ENCODE measurements around the gene HYCC2. TPM values are rescaled to one million over a fixed set of nuclear protein-coding genes. Genes with fewer than 3 reads are reported as not detected.

Gene HYCC2
- total and polyA plus RNA-seq, 2 donors (not counting 1 experiment from before 2014, with no cell fraction given), result 3.6 to 30.1 TPM

- Histone ChIP-seq H3K4me1 (ENCODE audit: control insufficient read depth in 2 of 2, insufficient read depth in 2 of 2, low read length in 2 of 2) (peaks cover under 1 to 4% of the 10 kb centered on the region in 2 donors), H3K4me3 (ENCODE audit: control extremely low read depth in 1 of 5, extremely low read depth in 1 of 5, insufficient read depth in 1 of 5, low read depth in 2 of 5, low read length in 4 of 5) (no peak overlapping the region), H2AFZ (ENCODE audit: insufficient read depth, low read depth, low read length, poor library complexity, severe bottlenecking) (no peak overlapping the region), H3K27me3 (replicated peaks in 1 of 4; ENCODE audit: control extremely low read depth in 1 of 4, control insufficient read depth in 3 of 4, insufficient read depth in 4 of 4, low read length in 3 of 4) (no peaks in the 10 kb centered on the region), H3K79me2 (ENCODE audit: control insufficient read depth, insufficient read depth, low read length) (peaks cover 9% of the 10 kb centered on the region), H3K4me2 (replicated peaks; ENCODE audit: low read depth, low read length, poor library complexity, severe bottlenecking) (no peak overlapping the region), H3K9ac (ENCODE audit: low read length) (no peak overlapping the region), H3K9me3 (ENCODE audit: control extremely low read depth in 1 of 3, control insufficient read depth in 2 of 3, insufficient read depth in 1 of 3, low read length in 2 of 3) (no peaks in the 10 kb centered on the region), H3K36me3 (replicated peaks in 1 of 2; ENCODE audit: control extremely low read depth in 1 of 2, control insufficient read depth in 1 of 2, extremely low read depth in 1 of 2, insufficient read depth in 2 of 2, low read length in 1 of 2) (peaks cover 2 to 5% of the 10 kb centered on the region in 2 experiments), H4K20me1 (ENCODE audit: control insufficient read depth, insufficient read depth, low read length, poor library complexity, severe bottlenecking) (no peaks in the 10 kb centered on the region), H3K27ac (ENCODE audit: low read length in 2 of 2) (no peak overlapping the region)
- ATAC-seq (ENCODE audit: low read depth), result no peak
- TF ChIP-seq EZH2 (IDR thresholded peaks at IDR 0.05; ENCODE audit: borderline replicate concordance, insufficient read depth, low read depth, low read length, poor library complexity, severe bottlenecking) (no peak), CTCF (IDR thresholded peaks at IDR 0.05) (no peak)
- H3K27me3 Mint-ChIP-seq, result no peaks in the 10 kb centered on the region
- no peak overlapping the region for H3K27ac Mint-ChIP-seq
- peaks cover 17% of the 10 kb centered on the region for H3K4me1 Mint-ChIP-seq
- CTCF ChIA-PET, result interaction anchor here (1.4 to 1.6 kb wide), 2 partner anchors 9 to 21 kb away, joined by 3 to 4 read pairs; no protein-coding TSS in a partner anchor
- POLR2A ChIA-PET, result interaction anchor here (0.6 kb wide), 1 partner anchor 46 kb away, joined by 4 read pairs; no protein-coding TSS in a partner anchor
- H3K9me3 Mint-ChIP-seq (ENCODE audit: insufficient read depth), result no peaks in the 10 kb centered on the region
- H3K4me3 Mint-ChIP-seq, result no peak overlapping the region
- intact Hi-C loops (cut with micrococcal nuclease), result no loop called here
- no peak for DNase-seq
- WGBS (ENCODE audit: insufficient coverage), result 100% methylated on average over 2 of the region's 4 CpGs
Observed at GRCh38 chr2:201109186-201109585, 37.7 kb upstream of the HYCC2 start.

- Histone ChIP-seq H3K4me2 (replicated peaks; ENCODE audit: low read depth, low read length, poor library complexity, severe bottlenecking) (no peak overlapping the region), H3K4me3 (ENCODE audit: control extremely low read depth in 1 of 5, extremely low read depth in 1 of 5, insufficient read depth in 1 of 5, low read depth in 2 of 5, low read length in 4 of 5) (no peak overlapping the region), H4K20me1 (ENCODE audit: control insufficient read depth, insufficient read depth, low read length, poor library complexity, severe bottlenecking) (no peaks in the 10 kb centered on the region), H3K79me2 (ENCODE audit: control insufficient read depth, insufficient read depth, low read length) (peaks cover 7% of the 10 kb centered on the region), H3K9me3 (ENCODE audit: control extremely low read depth in 1 of 3, control insufficient read depth in 2 of 3, insufficient read depth in 1 of 3, low read length in 2 of 3) (no peaks in the 10 kb centered on the region), H3K9ac (ENCODE audit: low read length) (no peak overlapping the region), H3K36me3 (replicated peaks in 1 of 2; ENCODE audit: control extremely low read depth in 1 of 2, control insufficient read depth in 1 of 2, extremely low read depth in 1 of 2, insufficient read depth in 2 of 2, low read length in 1 of 2) (peaks cover 0 to 5% of the 10 kb centered on the region in 2 experiments), H3K27ac (ENCODE audit: low read length in 2 of 2) (no peak overlapping the region), H2AFZ (ENCODE audit: insufficient read depth, low read depth, low read length, poor library complexity, severe bottlenecking) (no peak overlapping the region), H3K4me1 (ENCODE audit: control insufficient read depth in 2 of 2, insufficient read depth in 2 of 2, low read length in 2 of 2) (no peaks in the 10 kb centered on the region), H3K27me3 (replicated peaks in 1 of 4; ENCODE audit: control extremely low read depth in 1 of 4, control insufficient read depth in 3 of 4, insufficient read depth in 4 of 4, low read length in 3 of 4) (no peaks in the 10 kb centered on the region)
- Mint-ChIP-seq H3K27me3 (no peaks in the 10 kb centered on the region), H3K4me3 (no peak overlapping the region), H3K9me3 (ENCODE audit: insufficient read depth) (no peaks in the 10 kb centered on the region), H3K27ac (no peak overlapping the region), H3K4me1 (peaks cover 12% of the 10 kb centered on the region)
- WGBS (ENCODE audit: insufficient coverage), result 100% methylated on average over 1 of the region's 2 CpGs
- POLR2A ChIA-PET, result interaction anchor here (0.7 kb wide), 1 partner anchor 9 kb away, joined by 3 read pairs; no protein-coding TSS in a partner anchor
- no peak for TF ChIP-seq EZH2 (IDR thresholded peaks at IDR 0.05; ENCODE audit: borderline replicate concordance, insufficient read depth, low read depth, low read length, poor library complexity, severe bottlenecking)
- TF ChIP-seq CTCF (IDR thresholded peaks at IDR 0.05), result no peak
- CTCF ChIA-PET, result interaction anchor here (1.6 to 2.3 kb wide), 2 partner anchors 10 to 124 kb away, joined by 3 to 5 read pairs; no protein-coding TSS in a partner anchor
- intact Hi-C loops (cut with micrococcal nuclease), result no loop called here
- ATAC-seq (ENCODE audit: low read depth) (no peak), DNase-seq (no peak)
Observed at GRCh38 chr2:201108341-201108740, 36.9 kb upstream of the HYCC2 start.

Data from B cell (primary cell).